HEK293 (cell line): ENCODE measurements around the gene BAHD1.

Experiments used
- GLIS2 ChIP-seq: fragments of 450-650 bp; formaldehyde crosslinking; IDR thresholded peaks from 2 replicates; pipeline ENCODE4 v1.5.1; 2016; ENCODE audit warnings: missing biosample characterization, missing genetic modification characterization
- HOXD13 ChIP-seq: sonication (generic); formaldehyde crosslinking; IDR thresholded peaks from 2 replicates; pipeline ENCODE4 v1.8.0; 2022; ENCODE audit warnings: missing genetic modification reagents, borderline replicate concordance
- KLF9 ChIP-seq: fragments of 450-650 bp; formaldehyde crosslinking; IDR thresholded peaks from 2 replicates; pipeline ENCODE4 v1.5.1; 2016; ENCODE audit warnings: missing biosample characterization, missing genetic modification characterization, low read depth
- PRDM10 ChIP-seq: fragments of 450-650 bp; formaldehyde crosslinking; IDR thresholded peaks from 2 replicates; pipeline ENCODE4 v1.5.1; 2016; ENCODE audit warnings: missing biosample characterization, missing genetic modification characterization
- REPIN1 ChIP-seq: fragments of 450-650 bp; formaldehyde crosslinking; IDR thresholded peaks from 2 replicates; pipeline ENCODE4 v1.5.1; 2017; ENCODE audit warnings: missing biosample characterization, missing genetic modification characterization, low read depth
- SETDB1 ChIP-seq: IDR thresholded peaks from one replicate; pipeline ENCODE4 v1.6.1; 2017; ENCODE audit warnings: mild to moderate bottlenecking, low read length, moderate library complexity, mixed read lengths; ENCODE audit not compliant: insufficient read length
- ZBTB1 ChIP-seq: fragments of 450-650 bp; formaldehyde crosslinking; IDR thresholded peaks from 2 replicates; pipeline ENCODE4 v1.5.1; 2016; ENCODE audit warnings: missing biosample characterization, missing genetic modification characterization
- ZBTB48 ChIP-seq: fragments of 450-650 bp; formaldehyde crosslinking; IDR thresholded peaks from 2 replicates; pipeline ENCODE4 v1.5.1; 2016; ENCODE audit warnings: missing biosample characterization, missing genetic modification characterization
- ZBTB7A ChIP-seq: fragments of 450-650 bp; formaldehyde crosslinking; IDR thresholded peaks from 2 replicates; pipeline ENCODE4 v1.5.1; 2016; ENCODE audit warnings: low read depth, missing biosample characterization, missing genetic modification characterization
- ZEB2 ChIP-seq: fragments of 450-650 bp; formaldehyde crosslinking; IDR thresholded peaks from 2 replicates; pipeline ENCODE4 v1.5.1; 2016; ENCODE audit warnings: missing biosample characterization, missing genetic modification characterization
- ZFP69B ChIP-seq: fragments of 450-650 bp; formaldehyde crosslinking; IDR thresholded peaks from 2 replicates; pipeline ENCODE4 v1.5.1; 2016; ENCODE audit warnings: missing biosample characterization, missing genetic modification characterization
- ZNF133 ChIP-seq: fragments of 450-650 bp; formaldehyde crosslinking; IDR thresholded peaks from 2 replicates; pipeline ENCODE4 v1.5.1; 2016; ENCODE audit warnings: missing biosample characterization, missing genetic modification characterization
- ZNF169 ChIP-seq: fragments of 450-650 bp; formaldehyde crosslinking; IDR thresholded peaks from 2 replicates; pipeline ENCODE4 v1.5.1; 2016; ENCODE audit warnings: missing biosample characterization, missing genetic modification characterization
- ZNF184 ChIP-seq: fragments of 450-650 bp; IDR thresholded peaks from 2 replicates; pipeline ENCODE4 v1.5.1; 2018; ENCODE audit warnings: missing biosample characterization, mild to moderate bottlenecking, missing genetic modification characterization
- ZNF2 ChIP-seq: fragments of 450-650 bp; formaldehyde crosslinking; IDR thresholded peaks from 2 replicates; pipeline ENCODE4 v1.5.1; 2016; ENCODE audit warnings: missing biosample characterization, missing genetic modification characterization
- ZNF274 ChIP-seq, 2 experiments: fragments of 200-500 bp in 1 of 2; fragments of 450-650 bp in 1 of 2; sonication (Bioruptor generic) in 1 of 2; formaldehyde crosslinking in 1 of 2; IDR thresholded peaks; 2 replicates each; pipeline versions ENCODE4 v1.5.1 to v1.6.1; 2014 to 2016; ENCODE audit warnings: borderline replicate concordance in 1 of 2, inconsistent platforms in 1 of 2, low read length in 1 of 2, missing biosample characterization in 1 of 2, missing genetic modification characterization in 1 of 2
- ZNF362 ChIP-seq: fragments of 450-650 bp; formaldehyde crosslinking; IDR thresholded peaks from 2 replicates; pipeline ENCODE4 v1.5.1; 2016; ENCODE audit warnings: missing biosample characterization, missing genetic modification characterization
- ZNF423 ChIP-seq: fragments of 450-650 bp; formaldehyde crosslinking; IDR thresholded peaks from 2 replicates; pipeline ENCODE4 v1.5.1; 2016; ENCODE audit warnings: missing biosample characterization, missing genetic modification characterization
- ZNF426 ChIP-seq: fragments of 450-650 bp; formaldehyde crosslinking; IDR thresholded peaks from 2 replicates; pipeline ENCODE4 v1.5.1; 2017; ENCODE audit warnings: missing biosample characterization, missing genetic modification characterization, mild to moderate bottlenecking, inconsistent platforms, moderate library complexity
- ZNF449 ChIP-seq: fragments of 450-650 bp; formaldehyde crosslinking; IDR thresholded peaks from 2 replicates; pipeline ENCODE4 v1.5.1; 2017; ENCODE audit warnings: missing biosample characterization, mild to moderate bottlenecking, missing genetic modification characterization, moderate library complexity
- ZNF529 ChIP-seq: fragments of 450-650 bp; formaldehyde crosslinking; IDR thresholded peaks from 2 replicates; pipeline ENCODE4 v1.5.1; 2017; ENCODE audit warnings: missing genetic modification characterization, missing biosample characterization; ENCODE audit not compliant: insufficient replicate concordance
- ZNF544 ChIP-seq: fragments of 450-650 bp; formaldehyde crosslinking; IDR thresholded peaks from 2 replicates; pipeline ENCODE4 v1.5.0; 2017; ENCODE audit warnings: missing biosample characterization, missing genetic modification characterization
- ZNF548 ChIP-seq: fragments of 450-650 bp; formaldehyde crosslinking; IDR thresholded peaks from 2 replicates; pipeline ENCODE4 v1.5.1; 2016; ENCODE audit warnings: missing biosample characterization, missing genetic modification characterization
- ZNF626 ChIP-seq: fragments of 450-650 bp; sonication (Bioruptor Pico); formaldehyde crosslinking; IDR thresholded peaks from 2 replicates; pipeline ENCODE4 v1.5.1; 2018; ENCODE audit warnings: missing biosample characterization, missing genetic modification characterization, inconsistent platforms
- ZNF629 ChIP-seq: fragments of 450-650 bp; formaldehyde crosslinking; IDR thresholded peaks from 2 replicates; pipeline ENCODE4 v1.5.1; 2017; ENCODE audit warnings: missing biosample characterization, missing genetic modification characterization
- TF ChIP-seq, protein P1 (sequence below): fragments of 450-650 bp; formaldehyde crosslinking; IDR thresholded peaks from 2 replicates; pipeline ENCODE4 v1.5.1; 2016; ENCODE audit warnings: missing biosample characterization, missing genetic modification characterization
- TF ChIP-seq, protein P2 (sequence below): fragments of 450-650 bp; formaldehyde crosslinking; IDR thresholded peaks from 2 replicates; pipeline ENCODE4 v1.5.1; 2016; ENCODE audit warnings: missing biosample characterization, missing genetic modification characterization
- TF ChIP-seq, protein P3 (sequence below): fragments of 450-650 bp; formaldehyde crosslinking; IDR thresholded peaks from 2 replicates; pipeline ENCODE4 v1.5.1; 2017; ENCODE audit warnings: missing biosample characterization, missing genetic modification characterization

Gene BAHD1

GRCh38 chr15:40471105-40471807, 30.5 kb downstream of the BAHD1 start (continued):
- TF ChIP-seq HOXD13, result no peak
- TF ChIP-seq KLF9 (tag by site-specific recombination), result no peak
- TF ChIP-seq ZNF133 (tag by site-specific recombination), result no peak
- TF ChIP-seq, protein P1, sequence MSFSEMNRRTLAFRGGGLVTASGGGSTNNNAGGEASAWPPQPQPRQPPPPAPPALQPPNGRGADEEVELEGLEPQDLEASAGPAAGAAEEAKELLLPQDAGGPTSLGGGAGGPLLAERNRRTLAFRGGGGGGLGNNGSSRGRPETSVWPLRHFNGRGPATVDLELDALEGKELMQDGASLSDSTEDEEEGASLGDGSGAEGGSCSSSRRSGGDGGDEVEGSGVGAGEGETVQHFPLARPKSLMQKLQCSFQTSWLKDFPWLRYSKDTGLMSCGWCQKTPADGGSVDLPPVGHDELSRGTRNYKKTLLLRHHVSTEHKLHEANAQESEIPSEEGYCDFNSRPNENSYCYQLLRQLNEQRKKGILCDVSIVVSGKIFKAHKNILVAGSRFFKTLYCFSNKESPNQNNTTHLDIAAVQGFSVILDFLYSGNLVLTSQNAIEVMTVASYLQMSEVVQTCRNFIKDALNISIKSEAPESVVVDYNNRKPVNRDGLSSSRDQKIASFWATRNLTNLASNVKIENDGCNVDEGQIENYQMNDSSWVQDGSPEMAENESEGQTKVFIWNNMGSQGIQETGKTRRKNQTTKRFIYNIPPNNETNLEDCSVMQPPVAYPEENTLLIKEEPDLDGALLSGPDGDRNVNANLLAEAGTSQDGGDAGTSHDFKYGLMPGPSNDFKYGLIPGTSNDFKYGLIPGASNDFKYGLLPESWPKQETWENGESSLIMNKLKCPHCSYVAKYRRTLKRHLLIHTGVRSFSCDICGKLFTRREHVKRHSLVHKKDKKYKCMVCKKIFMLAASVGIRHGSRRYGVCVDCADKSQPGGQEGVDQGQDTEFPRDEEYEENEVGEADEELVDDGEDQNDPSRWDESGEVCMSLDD (tag by site-specific recombination), result no peak
- TF ChIP-seq ZBTB7A (tag by site-specific recombination), result no peak
- no peak for TF ChIP-seq ZNF184 (tag by site-specific recombination)
- TF ChIP-seq ZEB2 (tag by site-specific recombination), result no peak
- TF ChIP-seq, protein P2, sequence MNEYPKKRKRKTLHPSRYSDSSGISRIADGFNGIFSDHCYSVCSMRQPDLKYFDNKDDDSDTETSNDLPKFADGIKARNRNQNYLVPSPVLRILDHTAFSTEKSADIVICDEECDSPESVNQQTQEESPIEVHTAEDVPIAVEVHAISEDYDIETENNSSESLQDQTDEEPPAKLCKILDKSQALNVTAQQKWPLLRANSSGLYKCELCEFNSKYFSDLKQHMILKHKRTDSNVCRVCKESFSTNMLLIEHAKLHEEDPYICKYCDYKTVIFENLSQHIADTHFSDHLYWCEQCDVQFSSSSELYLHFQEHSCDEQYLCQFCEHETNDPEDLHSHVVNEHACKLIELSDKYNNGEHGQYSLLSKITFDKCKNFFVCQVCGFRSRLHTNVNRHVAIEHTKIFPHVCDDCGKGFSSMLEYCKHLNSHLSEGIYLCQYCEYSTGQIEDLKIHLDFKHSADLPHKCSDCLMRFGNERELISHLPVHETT (tag by site-specific recombination), result no peak
- TF ChIP-seq, protein P3, sequence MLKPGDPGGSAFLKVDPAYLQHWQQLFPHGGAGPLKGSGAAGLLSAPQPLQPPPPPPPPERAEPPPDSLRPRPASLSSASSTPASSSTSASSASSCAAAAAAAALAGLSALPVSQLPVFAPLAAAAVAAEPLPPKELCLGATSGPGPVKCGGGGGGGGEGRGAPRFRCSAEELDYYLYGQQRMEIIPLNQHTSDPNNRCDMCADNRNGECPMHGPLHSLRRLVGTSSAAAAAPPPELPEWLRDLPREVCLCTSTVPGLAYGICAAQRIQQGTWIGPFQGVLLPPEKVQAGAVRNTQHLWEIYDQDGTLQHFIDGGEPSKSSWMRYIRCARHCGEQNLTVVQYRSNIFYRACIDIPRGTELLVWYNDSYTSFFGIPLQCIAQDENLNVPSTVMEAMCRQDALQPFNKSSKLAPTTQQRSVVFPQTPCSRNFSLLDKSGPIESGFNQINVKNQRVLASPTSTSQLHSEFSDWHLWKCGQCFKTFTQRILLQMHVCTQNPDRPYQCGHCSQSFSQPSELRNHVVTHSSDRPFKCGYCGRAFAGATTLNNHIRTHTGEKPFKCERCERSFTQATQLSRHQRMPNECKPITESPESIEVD (tag by site-specific recombination), result no peak
- TF ChIP-seq ZNF626 (tag by site-specific recombination), result no peak
- TF ChIP-seq ZFP69B (tag by site-specific recombination), result no peak
- no peak for TF ChIP-seq ZNF548 (tag by site-specific recombination)
- TF ChIP-seq SETDB1, result no peak
- TF ChIP-seq ZNF529 (tag by site-specific recombination), result no peak
- no peak for TF ChIP-seq ZNF449 (tag by site-specific recombination)
- 0 out of 2 replicates have a peak, but pooled peaks have one; percentile 14 for TF ChIP-seq ZNF423 (tag by site-specific recombination)
- no peak for TF ChIP-seq ZNF169 (tag by site-specific recombination)
- no peak for TF ChIP-seq ZNF2 (tag by site-specific recombination)
- no peak for TF ChIP-seq ZNF544 (tag by site-specific recombination)
- no peak for TF ChIP-seq REPIN1
- TF ChIP-seq ZNF629 (tag by site-specific recombination), result no peak
- TF ChIP-seq PRDM10, result 0 out of 2 replicates have a peak, but pooled peaks have one; percentile 25
- peak; percentile 46; the same call in 1 of the 2 replicates for TF ChIP-seq ZBTB48 (tag by site-specific recombination)
- no peak for TF ChIP-seq ZNF274 (IDR thresholded peaks at IDR 0.05; ENCODE audit: low read length)
- no peak for TF ChIP-seq ZNF274 (tag by site-specific recombination; IDR thresholded peaks at IDR 0.05; ENCODE audit: borderline replicate concordance)
- TF ChIP-seq ZBTB1 (tag by site-specific recombination), result no peak
- no peak for TF ChIP-seq ZNF362 (tag by site-specific recombination)
- no peak for TF ChIP-seq ZNF426
- peak; percentile 79 for TF ChIP-seq GLIS2 (tag by site-specific recombination)
